GM19467 (cell line): ENCODE data around the gene INO80B.
"Not testable (repeated sequence)": the region's sequence is repeated elsewhere in the genome, so short reads cannot be mapped to it uniquely, and the experiment has no call there.

Experiments
- ATAC-seq: cut with Tn5 transposase; IDR thresholded peaks from one replicate; pipeline ENCODE4 v1.9.1; 2021; ENCODE audit warnings: mild to moderate bottlenecking, moderate library complexity; ENCODE audit not compliant: unreplicated experiment

The INO80B gene

GRCh38 chr2:74447230-74447999 lies 7.5 kb upstream of the INO80B start:
- ATAC-seq: no peak

GRCh38 chr2:74448771-74449170 lies 6.1 kb upstream of the INO80B start:
- ATAC-seq: no peak

GRCh38 chr2:74450570-74451190 lies 4.2 kb upstream of the INO80B start:
- no peak for ATAC-seq

- ATAC-seq: no peak
Observed at GRCh38 chr2:74457129-74457548, 2.3 kb downstream of the INO80B start.

GRCh38 chr2:74457549-74458131 lies 2.8 kb downstream of the INO80B start:
- ATAC-seq: peak; percentile 26

GRCh38 chr2:74458132-74458937 lies 3.4 kb downstream of the INO80B start, which contains the start of gene WBP1:
TSS of gene WBP1 (plus strand) at chr2:74458438. CDS start at chr2:74458603, 165 bp downstream.
- ATAC-seq: peak; percentile 78

- ATAC-seq: no peak
Observed at GRCh38 chr2:74458938-74459363, 4.1 kb downstream of the INO80B start.

- not testable (repeated sequence) for ATAC-seq
Observed at GRCh38 chr2:74459503-74460118, 4.7 kb downstream of the INO80B start.

GRCh38 chr2:74460187-74460586 lies 5.3 kb downstream of the INO80B start:
- not testable (repeated sequence) for ATAC-seq

- no peak for ATAC-seq
Observed at GRCh38 chr2:74461187-74462053, 6.5 kb downstream of the INO80B start.

GRCh38 chr2:74462054-74462785 lies 7.3 kb downstream of the INO80B start:
- no peak for ATAC-seq

- no peak for ATAC-seq
Observed at GRCh38 chr2:74462786-74463105, 7.9 kb downstream of the INO80B start.

- ATAC-seq: no peak
Observed at GRCh38 chr2:74464406-74464805, 9.5 kb downstream of the INO80B start.

- not testable (repeated sequence) for ATAC-seq
Observed at GRCh38 chr2:74470742-74471141, 15.9 kb downstream of the INO80B start.

GRCh38 chr2:74471332-74472065 lies 16.6 kb downstream of the INO80B start:
- no peak for ATAC-seq

GRCh38 chr2:74472086-74472944 lies 17.4 kb downstream of the INO80B start, which contains the start of gene MRPL53:
TSS of gene MRPL53 (minus strand) at chr2:74472680. CDS start at chr2:74472660, 20 bp downstream.
- peak; percentile 75 for ATAC-seq

- no peak for ATAC-seq
Observed at GRCh38 chr2:74472945-74473258, 18.0 kb downstream of the INO80B start.

GRCh38 chr2:74474481-74474880 lies 19.6 kb downstream of the INO80B start:
- ATAC-seq: no peak
